ENCODE measurements around the gene MAJIN.

GRCh38 chr11:64967375-64967774, 4.5 kb downstream of the MAJIN start:
- TF ChIP-seq YY1 (IDR thresholded peaks at IDR 0.05; ENCODE audit: low read depth) (no peak), FOXM1 (IDR thresholded peaks at IDR 0.05; ENCODE audit: borderline replicate concordance, low read depth) (no peak), CREB1 (IDR thresholded peaks at IDR 0.05; ENCODE audit: low read depth) (no peak), CEBPB (IDR thresholded peaks at IDR 0.05) (no peak), EP300 (IDR thresholded peaks at IDR 0.05; ENCODE audit: borderline replicate concordance) (no peak), REST (IDR thresholded peaks at IDR 0.05; ENCODE audit: low read depth) (no peak), ZBTB7A (IDR thresholded peaks at IDR 0.05; ENCODE audit: low read depth) (no peak), NFIC (IDR thresholded peaks at IDR 0.05) (no peak), TAF1 (IDR thresholded peaks at IDR 0.05; ENCODE audit: low read depth) (no peak)

Measured in Ishikawa (cell line).